CD4-positive, alpha-beta T cell treated with Interleukin-4 for 4 hours (primary cell): Measurements from ENCODE around the gene PIEZO2.
"Not testable (repeated sequence)": the region's sequence is repeated elsewhere in the genome, so short reads cannot be mapped to it uniquely, and the experiment has no call there.

Experiments used
- DNase-seq: peaks from one replicate; pipeline ENCODE4 v3.0.0-alpha.2; 2020

The PIEZO2 gene

GRCh38 chr18:10923551-10924070 lies 225.8 kb downstream of the PIEZO2 start:
- no peak for DNase-seq

GRCh38 chr18:10923141-10923540 lies 226.2 kb downstream of the PIEZO2 start:
- DNase-seq = no peak

- DNase-seq = not testable (repeated sequence)
These were observed 226.7 kb downstream of the PIEZO2 start for GRCh38 chr18:10922712-10923111.

- DNase-seq = not testable (repeated sequence)
These were observed 229.1 kb downstream of the PIEZO2 start for GRCh38 chr18:10920309-10920708.

- no peak for DNase-seq
These were observed 229.5 kb downstream of the PIEZO2 start for GRCh38 chr18:10919851-10920250.

- DNase-seq = no peak
These were observed 232.5 kb downstream of the PIEZO2 start for GRCh38 chr18:10916865-10917264.

- no peak for DNase-seq
These were observed 233.0 kb downstream of the PIEZO2 start for GRCh38 chr18:10916387-10916786.

- DNase-seq = not testable (repeated sequence)
These were observed 233.6 kb downstream of the PIEZO2 start for GRCh38 chr18:10915748-10916147.

- DNase-seq = not testable (repeated sequence)
These were observed 234.8 kb downstream of the PIEZO2 start for GRCh38 chr18:10914610-10915009.

GRCh38 chr18:10913919-10914318 lies 235.4 kb downstream of the PIEZO2 start:
- DNase-seq = no peak

GRCh38 chr18:10912790-10913545 lies 236.4 kb downstream of the PIEZO2 start:
- DNase-seq = no peak

GRCh38 chr18:10909724-10910123 lies 239.6 kb downstream of the PIEZO2 start:
- no peak for DNase-seq

- DNase-seq = no peak
These were observed 240.6 kb downstream of the PIEZO2 start for GRCh38 chr18:10908760-10909159.

- DNase-seq = no peak
These were observed 241.6 kb downstream of the PIEZO2 start for GRCh38 chr18:10907749-10908148.

GRCh38 chr18:10901329-10901728 lies 248.0 kb downstream of the PIEZO2 start:
- DNase-seq = no peak

- DNase-seq = no peak
These were observed 248.9 kb downstream of the PIEZO2 start for GRCh38 chr18:10900435-10900834.

- DNase-seq = no peak
These were observed 249.9 kb downstream of the PIEZO2 start for GRCh38 chr18:10899481-10899880.

GRCh38 chr18:10898417-10898974 lies 250.9 kb downstream of the PIEZO2 start:
- no peak for DNase-seq

GRCh38 chr18:10896851-10897250 lies 252.5 kb downstream of the PIEZO2 start:
- DNase-seq = no peak

GRCh38 chr18:10895976-10896375 lies 253.4 kb downstream of the PIEZO2 start:
- no peak for DNase-seq

GRCh38 chr18:10894501-10894900 lies 254.9 kb downstream of the PIEZO2 start:
- no peak for DNase-seq

GRCh38 chr18:10893761-10894160 lies 255.6 kb downstream of the PIEZO2 start:
- DNase-seq = no peak

GRCh38 chr18:10893196-10893595 lies 256.2 kb downstream of the PIEZO2 start:
- DNase-seq = no peak

- no peak for DNase-seq
These were observed 256.6 kb downstream of the PIEZO2 start for GRCh38 chr18:10892786-10893185.

- no peak for DNase-seq
These were observed 259.3 kb downstream of the PIEZO2 start for GRCh38 chr18:10890022-10890421.
